ENCODE data around the gene DDX11.

GRCh38 chr12:31089072-31089471 lies 15.4 kb downstream of the DDX11 start:
- TF ChIP-seq CTCF (IDR thresholded peaks at IDR 0.05) (no peak), POLR2A (IDR thresholded peaks at IDR 0.05) (no peak), POLR2AphosphoS5 (IDR thresholded peaks at IDR 0.05) (no peak)
